Effector memory CD8-positive, alpha-beta T cell (primary cell): ENCODE measurements around the gene SLC12A5.
"Not testable (repeated sequence)": the region's sequence is repeated elsewhere in the genome, so short reads cannot be mapped to it uniquely, and the experiment has no call there.

ENCODE experiments used
- ATAC-seq: fragments of 150-1000 bp; cut with Tn5 transposase; replicated peaks from 2 replicates; pipeline ENCODE4 v1.10.0; 2021; ENCODE audit warnings: mild to moderate bottlenecking, moderate library complexity
- DNase-seq, 3 experiments: peaks; one replicate each; pipeline ENCODE4 v3.0.0; 2021
- H3K27ac Mint-ChIP-seq, 2 donors: one replicate each; pipeline ENCODE4 v1.8.0; 2022; ENCODE audit warnings: mild to moderate bottlenecking in 2 of 2, mixed read lengths in 2 of 2, moderate library complexity in 2 of 2
- H3K27me3 Mint-ChIP-seq, 2 donors: one replicate each; pipeline ENCODE4 v1.8.0; 2022; ENCODE audit warnings: mixed read lengths in 2 of 2
- H3K36me3 Mint-ChIP-seq: one replicate; pipeline ENCODE4 v1.8.0; 2022; ENCODE audit warnings: mild to moderate bottlenecking, moderate library complexity, mixed read lengths; ENCODE audit not compliant: insufficient read depth
- H3K4me1 Mint-ChIP-seq, 2 donors: one replicate each; pipeline ENCODE4 v1.8.0; 2022; ENCODE audit warnings: low read depth in 2 of 2, mixed read lengths in 2 of 2
- H3K4me3 Mint-ChIP-seq, 2 donors: one replicate each; pipeline ENCODE4 v1.8.0; 2022; ENCODE audit warnings: mild to moderate bottlenecking in 2 of 2, mixed read lengths in 2 of 2, moderate library complexity in 2 of 2
- H3K9me3 Mint-ChIP-seq, 2 donors: one replicate each; pipeline ENCODE4 v1.8.0; 2022; ENCODE audit warnings: mixed read lengths in 2 of 2

Gene SLC12A5

GRCh38 chr20:46087161-46087560 lies 58.1 kb downstream of the SLC12A5 start:
- peak overlapping the region in 1 of 2 donors; percentile 66 for H3K27ac Mint-ChIP-seq
- peaks cover 31 to 68% of the 10 kb centered on the region in 2 donors for H3K4me1 Mint-ChIP-seq
- H3K36me3 Mint-ChIP-seq, result peaks cover 16% of the 10 kb centered on the region
- H3K4me3 Mint-ChIP-seq, result peak overlapping the region in 1 of 2 donors; percentile 47
- H3K27me3 Mint-ChIP-seq, result no peaks in the 10 kb centered on the region
- no peak for ATAC-seq
- no peak for DNase-seq
- H3K9me3 Mint-ChIP-seq, result no peaks in the 10 kb centered on the region

DNA sequence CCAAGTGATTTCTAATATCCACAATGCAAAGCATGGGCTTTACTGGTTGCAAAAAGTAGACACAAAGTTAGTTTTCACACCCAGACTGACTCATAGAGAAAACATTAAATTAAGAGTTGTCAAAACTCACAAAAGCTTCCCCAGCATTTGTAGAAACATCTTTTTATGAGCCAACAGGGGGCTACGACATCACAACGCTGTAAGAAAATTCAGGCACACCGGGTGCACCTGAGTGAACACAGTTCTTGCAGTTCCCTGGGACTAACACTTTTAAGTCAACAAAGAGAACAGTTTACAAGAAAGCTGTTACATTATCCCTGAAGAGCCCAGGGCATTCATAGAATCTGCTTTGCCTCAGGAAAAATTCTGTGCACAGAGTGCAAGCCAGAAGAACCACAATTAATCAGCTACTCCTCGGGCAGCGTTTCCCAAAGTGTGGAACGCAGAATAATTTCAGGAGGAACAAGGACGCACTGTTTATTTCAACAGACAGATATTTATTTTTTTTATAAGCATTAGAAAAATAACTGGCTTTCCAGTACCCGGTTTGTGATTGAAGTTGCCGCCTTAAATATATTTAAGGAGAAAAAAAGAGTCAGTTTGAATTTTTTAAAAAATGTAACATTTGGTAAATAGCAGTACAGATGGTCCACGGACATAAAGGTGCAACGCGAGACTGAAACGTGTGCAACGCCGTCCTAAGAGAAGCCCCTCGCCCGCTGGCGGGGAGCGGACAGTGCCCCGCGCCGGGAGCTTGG lies 59.6 kb downstream of the SLC12A5 start:
- H3K4me1 Mint-ChIP-seq, result peaks cover 25 to 57% of the 10 kb centered on the region in 2 donors
- H3K9me3 Mint-ChIP-seq, result no peaks in the 10 kb centered on the region
- peak overlapping the region; percentile 86 to 91 for H3K4me3 Mint-ChIP-seq
- peaks cover 14% of the 10 kb centered on the region for H3K36me3 Mint-ChIP-seq
- no peaks in the 10 kb centered on the region for H3K27me3 Mint-ChIP-seq
- DNase-seq (no peak), ATAC-seq (no peak)
- H3K27ac Mint-ChIP-seq, result peak overlapping the region; percentile 92 to 95

DNA sequence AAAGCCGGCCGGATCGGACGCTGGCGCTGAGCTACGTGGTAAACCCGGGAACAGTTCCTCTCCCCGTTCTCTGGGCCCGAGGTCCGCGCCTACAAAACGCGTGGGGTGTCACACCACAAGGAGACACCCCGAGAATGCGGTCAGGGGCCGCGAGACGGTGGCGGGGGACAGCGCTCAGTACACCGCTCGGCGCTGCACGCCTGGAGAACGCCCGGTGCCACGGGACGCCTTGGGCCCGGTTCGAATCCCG lies 60.1 kb downstream of the SLC12A5 start:
- Mint-ChIP-seq H3K4me3 (peak overlapping the region; percentile 86 to 91), H3K27me3 (no peaks in the 10 kb centered on the region), H3K36me3 (peaks cover 14% of the 10 kb centered on the region), H3K27ac (peak overlapping the region; percentile 92 to 95), H3K4me1 (peaks cover 25 to 55% of the 10 kb centered on the region in 2 donors), H3K9me3 (no peaks in the 10 kb centered on the region)
- DNase-seq (peak in 2 of 3 experiments; percentile 50 to 55), ATAC-seq (peak; percentile 53)

- peak; percentile 87 for ATAC-seq
- Mint-ChIP-seq H3K36me3 (peaks cover 14% of the 10 kb centered on the region), H3K27ac (peak within 1 kb of the TSS; percentile 92 to 95), H3K4me1 (peaks cover 22 to 49% of the 10 kb centered on the region in 2 donors), H3K27me3 (no peaks in the 10 kb centered on the region), H3K4me3 (peak within 1 kb of the TSS; percentile 86 to 91), H3K9me3 (no peaks in the 10 kb centered on the region)
- DNase-seq, result peak; percentile 89 to 93 (median 92)
Measured at GRCh38 chr20:46089417-46090388, 60.7 kb downstream of the SLC12A5 start, which contains the start of gene NCOA5. TSS of gene NCOA5 (minus strand) at chr20:46089962. CDS start at chr20:46079424, 10,538 bp downstream.

GRCh38 chr20:46091622-46092535 lies 62.9 kb downstream of the SLC12A5 start:
- DNase-seq, H3K27me3 Mint-ChIP-seq, H3K4me3 Mint-ChIP-seq, H3K27ac Mint-ChIP-seq, ATAC-seq, H3K9me3 Mint-ChIP-seq: not testable (repeated sequence)
- Mint-ChIP-seq H3K36me3 (peaks cover 14% of the 10 kb centered on the region), H3K4me1 (peaks cover 12 to 27% of the 10 kb centered on the region in 2 donors)

GRCh38 chr20:46093531-46093930 lies 64.5 kb downstream of the SLC12A5 start:
- H3K4me3 Mint-ChIP-seq, result no peak overlapping the region
- DNase-seq (no peak), ATAC-seq (no peak)
- H3K36me3 Mint-ChIP-seq, result peaks cover 13% of the 10 kb centered on the region
- no peaks in the 10 kb centered on the region for H3K9me3 Mint-ChIP-seq
- no peak overlapping the region for H3K27ac Mint-ChIP-seq
- H3K27me3 Mint-ChIP-seq, result peaks cover 3 to 11% of the 10 kb centered on the region in 2 donors
- peaks cover 6 to 12% of the 10 kb centered on the region in 2 donors for H3K4me1 Mint-ChIP-seq

GRCh38 chr20:46099491-46100287 lies 70.7 kb downstream of the SLC12A5 start:
- Mint-ChIP-seq H3K27me3 (peaks cover 43 to 63% of the 10 kb centered on the region in 2 donors), H3K36me3 (no peaks in the 10 kb centered on the region), H3K4me1 (no peaks in the 10 kb centered on the region), H3K4me3 (no peak overlapping the region), H3K27ac (no peak overlapping the region), H3K9me3 (no peaks in the 10 kb centered on the region)
- ATAC-seq, result no peak
- DNase-seq, result no peak

DNA sequence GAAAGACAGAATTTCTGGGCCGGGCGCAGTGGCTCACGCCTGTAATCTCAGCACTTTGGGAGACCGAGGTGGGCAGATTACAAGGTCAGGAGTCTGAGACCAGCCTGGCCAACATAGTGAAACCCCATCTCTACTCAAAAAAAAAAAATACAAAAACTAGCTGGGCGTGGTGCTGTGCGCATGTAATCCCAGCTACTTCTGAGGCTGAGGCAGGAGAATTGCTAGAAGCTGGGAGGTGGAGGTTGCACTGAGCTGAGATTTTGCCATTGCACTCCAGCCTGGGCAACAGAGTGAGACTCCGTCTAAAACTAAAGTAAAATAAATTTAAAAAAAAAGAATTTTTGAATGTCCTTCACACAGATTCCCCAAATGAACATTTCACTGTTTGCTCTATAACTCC lies 71.4 kb downstream of the SLC12A5 start:
- peaks cover 50 to 71% of the 10 kb centered on the region in 2 donors for H3K27me3 Mint-ChIP-seq
- H3K4me3 Mint-ChIP-seq, ATAC-seq: not testable (repeated sequence)

GRCh38 chr20:46100988-46101387 lies 72.0 kb downstream of the SLC12A5 start:
- Mint-ChIP-seq H3K36me3 (no peaks in the 10 kb centered on the region), H3K4me1 (no peaks in the 10 kb centered on the region), H3K27me3 (peaks cover 54 to 75% of the 10 kb centered on the region in 2 donors), H3K9me3 (no peaks in the 10 kb centered on the region), H3K4me3 (no peak overlapping the region), H3K27ac (no peak overlapping the region)
- DNase-seq (no peak), ATAC-seq (no peak)

More for the DNA sequence above, 71.4 kb downstream of the SLC12A5 start:
- not testable (repeated sequence) for H3K9me3 Mint-ChIP-seq, H3K4me1 Mint-ChIP-seq, H3K27ac Mint-ChIP-seq, H3K36me3 Mint-ChIP-seq, DNase-seq

GRCh38 chr20:46101957-46102356 lies 72.9 kb downstream of the SLC12A5 start:
- Mint-ChIP-seq H3K4me1 (no peaks in the 10 kb centered on the region), H3K4me3 (no peak overlapping the region), H3K36me3 (no peaks in the 10 kb centered on the region), H3K27me3 (peaks cover 62 to 78% of the 10 kb centered on the region in 2 donors), H3K9me3 (no peaks in the 10 kb centered on the region), H3K27ac (no peak overlapping the region)
- DNase-seq (no peak), ATAC-seq (no peak)

- Mint-ChIP-seq H3K9me3 (no peaks in the 10 kb centered on the region), H3K4me3 (no peak overlapping the region), H3K27me3 (peaks cover 67 to 87% of the 10 kb centered on the region in 2 donors), H3K4me1 (no peaks in the 10 kb centered on the region), H3K36me3 (no peaks in the 10 kb centered on the region), H3K27ac (no peak overlapping the region)
- DNase-seq, result no peak
- ATAC-seq, result no peak
Measured at GRCh38 chr20:46102940-46103339, 73.9 kb downstream of the SLC12A5 start.

- H3K36me3 Mint-ChIP-seq, result no peaks in the 10 kb centered on the region
- no peak overlapping the region for H3K27ac Mint-ChIP-seq
- H3K4me3 Mint-ChIP-seq, result no peak overlapping the region
- DNase-seq (no peak), ATAC-seq (no peak)
- no peaks in the 10 kb centered on the region for H3K9me3 Mint-ChIP-seq
- peaks cover 73 to 90% of the 10 kb centered on the region in 2 donors for H3K27me3 Mint-ChIP-seq
- no peaks in the 10 kb centered on the region for H3K4me1 Mint-ChIP-seq
Measured at GRCh38 chr20:46104262-46104661, 75.2 kb downstream of the SLC12A5 start.
